ENCODE data around the gene PLS3. TPM values are rescaled to one million over a fixed set of nuclear protein-coding genes. Genes with fewer than 3 reads are reported as not detected.

The PLS3 gene
- total RNA-seq, 1 experiment from 2014 or later = 96.7 TPM

GRCh38 chrX:115525486-115525885 is 35.5 kb upstream of the PLS3 start:
- Mint-ChIP-seq H3K27ac (no peak overlapping the region), H3K27me3 (ENCODE audit: low read depth) (no peaks in the 10 kb centered on the region), H3K4me1 (peaks cover 8% of the 10 kb centered on the region; the same call in 1 of the 2 replicates), H3K4me3 (no peak overlapping the region), H3K36me3 (no peaks in the 10 kb centered on the region), H3K9me3 (no peaks in the 10 kb centered on the region)
- CTCF ChIA-PET = no interaction called here
- TF ChIP-seq JUN (CRISPR knock-in tag; IDR thresholded peaks at IDR 0.05) (no peak), ZNF532 (CRISPR knock-in tag; IDR thresholded peaks at IDR 0.05; ENCODE audit: borderline replicate concordance) (no peak), FOXP4 (CRISPR knock-in tag; IDR thresholded peaks at IDR 0.05) (no peak), AR (CRISPR knock-in tag; IDR thresholded peaks at IDR 0.05) (no peak), TEAD1 (CRISPR knock-in tag; IDR thresholded peaks at IDR 0.05) (no peak), USF1 (CRISPR knock-in tag; IDR thresholded peaks at IDR 0.05) (no peak), E2F1 (CRISPR knock-in tag; IDR thresholded peaks at IDR 0.05) (no peak)
- DNase-seq (ENCODE audit: low spot score) = no peak
- POLR2A ChIA-PET = no interaction called here
- no peak for ATAC-seq

- POLR2A ChIA-PET = no interaction called here
- Mint-ChIP-seq H3K27ac (no peak overlapping the region), H3K27me3 (ENCODE audit: low read depth) (no peaks in the 10 kb centered on the region), H3K4me3 (no peak overlapping the region), H3K36me3 (no peaks in the 10 kb centered on the region), H3K9me3 (no peaks in the 10 kb centered on the region), H3K4me1 (peaks cover 17% of the 10 kb centered on the region)
- CTCF ChIA-PET = no interaction called here
- ATAC-seq = no peak
- no peak for DNase-seq (ENCODE audit: low spot score)
- TF ChIP-seq PRDM15 (CRISPR knock-in tag; IDR thresholded peaks at IDR 0.05) (no peak), MLX (CRISPR knock-in tag; IDR thresholded peaks at IDR 0.05) (no peak), CDX4 (CRISPR knock-in tag; IDR thresholded peaks at IDR 0.05; ENCODE audit: borderline replicate concordance) (no peak), JAZF1 (CRISPR knock-in tag; IDR thresholded peaks at IDR 0.05) (no peak), ZNF671 (CRISPR knock-in tag; IDR thresholded peaks at IDR 0.05) (no peak), MAX (CRISPR knock-in tag; IDR thresholded peaks at IDR 0.05) (no peak), ZNF232 (CRISPR knock-in tag; IDR thresholded peaks at IDR 0.05) (no peak)
Measured at GRCh38 chrX:115531818-115532403, 29.1 kb upstream of the PLS3 start.

Measured in WTC11 (cell line).